Neural cell (in vitro differentiated cells): ENCODE results near the gene MPO. TPM values are rescaled to one million over a fixed set of nuclear protein-coding genes. Genes with fewer than 3 reads are reported as not detected.

Experiments used
- H2AFZ ChIP-seq: fragments of 200-600, 300-800 bp; sonication (generic), shearing (Covaris generic); 2 replicates; pipeline ENCODE4 v1.6.0; 2014; ENCODE audit warnings: low read depth, mild to moderate bottlenecking, antibody characterized with exemption, low read length, moderate library complexity
- H3F3A ChIP-seq: fragments of 200-600 bp; shearing (Covaris generic); 2 replicates; pipeline ENCODE4 v1.6.1; 2016; ENCODE audit warnings: mild to moderate bottlenecking, moderate library complexity, mixed read lengths, antibody characterized with exemption, low read length; ENCODE audit not compliant: insufficient read depth, poor library complexity, severe bottlenecking
- H3K27ac ChIP-seq: fragments of 200-600, 300-800 bp; sonication (generic), shearing (Covaris generic); 2 replicates; pipeline ENCODE4 v1.5.1; 2014; ENCODE audit warnings: mild to moderate bottlenecking, low read length, moderate library complexity
- H3K27me3 ChIP-seq: fragments of 300-800, 200-600 bp; sonication (generic), shearing (Covaris generic); 2 replicates; pipeline ENCODE4 v1.6.0; 2014; ENCODE audit warnings: mild to moderate bottlenecking, low read depth, low read length, moderate library complexity; ENCODE audit not compliant: insufficient read depth
- H3K36me3 ChIP-seq: fragments of 300-800, 200-600 bp; sonication (generic), shearing (Covaris generic); 2 replicates; pipeline ENCODE4 v1.5.1; 2014; ENCODE audit warnings: mild to moderate bottlenecking, antibody characterized with exemption, low read length, moderate library complexity; ENCODE audit not compliant: insufficient read depth
- H3K4me2 ChIP-seq: fragments of 300-800, 200-600 bp; sonication (generic), shearing (Covaris generic); 2 replicates; pipeline ENCODE4 v1.6.0; 2014; ENCODE audit warnings: mild to moderate bottlenecking, low read length
- H3K4me3 ChIP-seq: fragments of 300-800, 200-600 bp; sonication (generic), shearing (Covaris generic); 2 replicates; pipeline ENCODE4 v1.5.1; 2014; ENCODE audit warnings: mild to moderate bottlenecking, low read length, moderate library complexity
- H3K79me2 ChIP-seq: fragments of 200-600 bp; shearing (Covaris generic); replicated peaks from 2 replicates; pipeline ENCODE4 v1.6.0; 2014; ENCODE audit warnings: mild to moderate bottlenecking, low read length, moderate library complexity; ENCODE audit not compliant: insufficient read depth
- H3K9ac ChIP-seq: fragments of 300-800, 200-600 bp; sonication (generic), shearing (Covaris generic); 2 replicates; pipeline ENCODE4 v1.6.1; 2016; ENCODE audit warnings: mild to moderate bottlenecking, low read length, mixed read lengths
- H3K9me2 ChIP-seq: fragments of 200-600 bp; shearing (Covaris generic); 2 replicates; pipeline ENCODE4 v1.6.1; 2016; ENCODE audit warnings: mild to moderate bottlenecking, low read length, mixed read lengths; ENCODE audit not compliant: insufficient read depth
- H3K9me3 ChIP-seq: fragments of 200-600, 300-800 bp; sonication (generic), shearing (Covaris generic); 2 replicates; pipeline ENCODE4 v1.6.1; 2016; ENCODE audit warnings: mild to moderate bottlenecking, mixed run types, low read length, moderate library complexity, mixed read lengths
- H4K20me1 ChIP-seq: fragments of 200-600 bp; shearing (Covaris generic); 2 replicates; pipeline ENCODE4 v1.6.1; 2016; ENCODE audit warnings: mild to moderate bottlenecking, mixed run types; ENCODE audit not compliant: insufficient read depth
- CTCF ChIP-seq: fragments of 450-650 bp; IDR thresholded peaks from 2 replicates; pipeline ENCODE4 v1.5.1; 2014; ENCODE audit warnings: antibody characterized with exemption, mild to moderate bottlenecking, moderate library complexity; ENCODE audit not compliant: poor library complexity, severe bottlenecking
- EP300 ChIP-seq: fragments of 450-650 bp; conservative IDR thresholded peaks from 2 replicates; pipeline ENCODE4 v1.6.1; 2014; ENCODE audit warnings: antibody characterized with exemption, mild to moderate bottlenecking, moderate library complexity; ENCODE audit not compliant: poor library complexity, severe bottlenecking
- EZH2 ChIP-seq: fragments of 200-600, 300-800 bp; shearing (Covaris generic), sonication (generic); IDR thresholded peaks from 2 replicates; pipeline ENCODE4 v1.6.1; 2014; ENCODE audit warnings: antibody characterized with exemption, low read length, borderline replicate concordance, mild to moderate bottlenecking; ENCODE audit not compliant: insufficient read depth, poor library complexity, severe bottlenecking
- MXI1 ChIP-seq: fragments of 450-650 bp; conservative IDR thresholded peaks from 2 replicates; pipeline ENCODE4 v1.6.1; 2014; ENCODE audit warnings: antibody characterized with exemption, mild to moderate bottlenecking; ENCODE audit not compliant: poor library complexity, severe bottlenecking
- POLR2AphosphoS5 ChIP-seq: IDR thresholded peaks from 2 replicates; pipeline ENCODE4 v1.6.1; 2012
- RAD21 ChIP-seq: fragments of 450-650 bp; conservative IDR thresholded peaks from 2 replicates; pipeline ENCODE4 v1.6.1; 2014; ENCODE audit warnings: antibody characterized with exemption, mild to moderate bottlenecking, moderate library complexity
- REST ChIP-seq: IDR thresholded peaks from 2 replicates; pipeline ENCODE4 v1.6.1; 2012; ENCODE audit warnings: borderline replicate concordance
- SMC3 ChIP-seq: fragments of 450-650 bp; conservative IDR thresholded peaks from 2 replicates; pipeline ENCODE4 v1.6.1; 2014; ENCODE audit warnings: antibody characterized with exemption, mild to moderate bottlenecking, moderate library complexity; ENCODE audit not compliant: poor library complexity
- TAF1 ChIP-seq: IDR thresholded peaks from 2 replicates; pipeline ENCODE4 v1.6.1; 2012; ENCODE audit warnings: low read depth
- polyA plus RNA-seq: library from polyadenylated mRNA; depleted of rRNA; stranded (reverse); fragments of >200 nt; gene quantifications from 2 replicates; pipeline ENCODE4 v1.2.3, GENCODE V29; 2014

MPO gene
- polyA plus RNA-seq, 1 donor from 2014 or later = not detected

- no peak overlapping the region for H3K27ac ChIP-seq
- TF ChIP-seq EZH2 = no peak
- TF ChIP-seq REST = no peak
- TF ChIP-seq RAD21 = no peak
- TF ChIP-seq SMC3 = no peak
- TF ChIP-seq MXI1 = no peak
- no peaks in the 10 kb centered on the region for H3K9me2 ChIP-seq
- peaks cover 11% of the 10 kb centered on the region for H3K79me2 ChIP-seq
- no peaks in the 10 kb centered on the region for H3K36me3 ChIP-seq
- no peaks in the 10 kb centered on the region for H4K20me1 ChIP-seq
- no peaks in the 10 kb centered on the region for H3F3A ChIP-seq
- no peak overlapping the region for H3K9ac ChIP-seq
- no peak overlapping the region for H3K4me2 ChIP-seq
- H3K27me3 ChIP-seq = no peaks in the 10 kb centered on the region
- no peaks in the 10 kb centered on the region for H3K9me3 ChIP-seq
- no peak overlapping the region for H2AFZ ChIP-seq
- H3K4me3 ChIP-seq = no peak overlapping the region
These were observed 40.0 kb upstream of the MPO start for GRCh38 chr17:58320570-58321323.

GRCh38 chr17:58320163-58320558 is 39.4 kb upstream of the MPO start:
- no peak overlapping the region for H3K4me3 ChIP-seq

More at GRCh38 chr17:58320163-58320558, 39.4 kb upstream of the MPO start:
- Histone ChIP-seq H2AFZ (no peak overlapping the region), H4K20me1 (no peaks in the 10 kb centered on the region), H3K4me2 (no peak overlapping the region), H3K79me2 (peaks cover 5% of the 10 kb centered on the region), H3F3A (no peaks in the 10 kb centered on the region), H3K36me3 (no peaks in the 10 kb centered on the region), H3K9me3 (no peaks in the 10 kb centered on the region), H3K9me2 (no peaks in the 10 kb centered on the region), H3K9ac (no peak overlapping the region), H3K27me3 (no peaks in the 10 kb centered on the region), H3K27ac (no peak overlapping the region)
- TF ChIP-seq RAD21 (no peak), MXI1 (no peak), EZH2 (no peak), TAF1 (no peak), SMC3 (no peak), CTCF (no peak), EP300 (no peak), REST (no peak), POLR2AphosphoS5 (no peak)
